ENCODE data around the gene BANP.
"Not testable (repeated sequence)": the region's sequence is repeated elsewhere in the genome, so short reads cannot be mapped to it uniquely, and the experiment has no call there.

DNA sequence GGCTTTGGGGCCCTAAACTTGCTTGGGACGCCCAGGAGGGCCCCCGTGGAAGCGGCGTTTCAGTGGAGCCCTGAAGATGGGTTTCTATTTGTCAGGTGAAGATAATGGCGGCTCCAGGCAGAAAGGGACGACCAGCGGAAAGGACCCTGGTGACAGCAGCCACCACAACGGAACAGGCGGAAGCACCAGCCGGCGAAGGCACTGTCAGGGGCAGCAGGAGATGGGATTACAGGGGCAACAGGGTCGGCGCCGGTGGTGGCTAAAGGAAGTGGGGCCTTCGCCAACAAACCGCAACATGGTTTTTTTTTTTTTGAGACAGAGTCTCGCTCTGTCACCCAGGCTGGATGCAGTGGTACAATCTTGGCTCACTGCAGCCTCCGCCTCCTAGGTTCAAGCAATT lies 38.5 kb upstream of the BANP start:
- TF ChIP-seq, protein P1, sequence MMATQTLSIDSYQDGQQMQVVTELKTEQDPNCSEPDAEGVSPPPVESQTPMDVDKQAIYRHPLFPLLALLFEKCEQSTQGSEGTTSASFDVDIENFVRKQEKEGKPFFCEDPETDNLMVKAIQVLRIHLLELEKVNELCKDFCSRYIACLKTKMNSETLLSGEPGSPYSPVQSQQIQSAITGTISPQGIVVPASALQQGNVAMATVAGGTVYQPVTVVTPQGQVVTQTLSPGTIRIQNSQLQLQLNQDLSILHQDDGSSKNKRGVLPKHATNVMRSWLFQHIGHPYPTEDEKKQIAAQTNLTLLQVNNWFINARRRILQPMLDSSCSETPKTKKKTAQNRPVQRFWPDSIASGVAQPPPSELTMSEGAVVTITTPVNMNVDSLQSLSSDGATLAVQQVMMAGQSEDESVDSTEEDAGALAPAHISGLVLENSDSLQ (IDR thresholded peaks at IDR 0.05): not testable (repeated sequence)
- not testable (repeated sequence) for TF ChIP-seq CTBP1 (IDR thresholded peaks at IDR 0.05; ENCODE audit: borderline replicate concordance); ZNF384 (IDR thresholded peaks at IDR 0.05); FOXM1 (IDR thresholded peaks at IDR 0.05; ENCODE audit: borderline replicate concordance); SP1 (IDR thresholded peaks at IDR 0.05); BHLHE40 (IDR thresholded peaks at IDR 0.05; ENCODE audit: borderline replicate concordance); FOXA1 (IDR thresholded peaks at IDR 0.05); TARDBP (IDR thresholded peaks at IDR 0.05); HDGF (IDR thresholded peaks at IDR 0.05; ENCODE audit: borderline replicate concordance); FOXK2 (IDR thresholded peaks at IDR 0.05); NFRKB (IDR thresholded peaks at IDR 0.05); ELF4 (IDR thresholded peaks at IDR 0.05)

Measured in HEK293T (cell line).